K562 treated with DMSO at 1 percent for 24 hours (cell line): ENCODE measurements around the gene ZFYVE16. TPM values are rescaled to one million over a fixed set of nuclear protein-coding genes. Genes with fewer than 3 reads are reported as not detected.

Experiments used
- total RNA-seq: library from RNA; unstranded; fragments of 300-600 nt; gene quantifications from 2 replicates; pipeline ENCODE4 v1.2.3, GENCODE V29; 2022; ENCODE audit warnings: low read depth; ENCODE audit not compliant: insufficient read depth

The ZFYVE16 gene
- total RNA-seq = 9.8 and 11.9 TPM in 2 replicates

GRCh38 chr5:80407735-80408483 lies at the start of gene ZFYVE16:
Gene ZFYVE16, plus strand, starts transcription at chr5:80408064. Its CDS starts 26,084 bp downstream, at chr5:80434148.

GRCh38 chr5:80487829-80488721 lies 80.2 kb downstream of the ZFYVE16 start, which contains the start of gene FAM151B:
Gene FAM151B, plus strand, starts transcription at chr5:80488100. Its CDS starts 24 bp downstream, at chr5:80488124.

Other genes with a start within 250 kb of the ZFYVE16 start
- 3.5 and 4.6 TPM in 2 replicates for gene SERINC5, start 152.0 kb upstream of the ZFYVE16 start, total RNA-seq
- gene SPZ1, start 88.1 kb upstream of the ZFYVE16 start, total RNA-seq = not detected in 2 replicates
- gene FAM151B, start 80.0 kb downstream of the ZFYVE16 start, total RNA-seq = 1.5 TPM in 1 of 2 replicates, not detected in the other
- not detected in 2 replicates for gene ANKRD34B, start 162.2 kb downstream of the ZFYVE16 start, total RNA-seq
- 5.9 and 7.5 TPM in 2 replicates for gene MSH3, start 246.6 kb downstream of the ZFYVE16 start, total RNA-seq
- 39.4 and 43.7 TPM in 2 replicates for gene DHFR, start 246.9 kb downstream of the ZFYVE16 start, total RNA-seq